Effector memory CD8-positive, alpha-beta T cell (primary cell): ENCODE data around the gene ARMH1.

Experiments
- ATAC-seq: fragments of 150-1000 bp; cut with Tn5 transposase; replicated peaks from 2 replicates; pipeline ENCODE4 v1.10.0; 2021; ENCODE audit warnings: mild to moderate bottlenecking, moderate library complexity
- DNase-seq, 3 experiments: peaks; one replicate each; pipeline ENCODE4 v3.0.0; 2021
- H3K27ac Mint-ChIP-seq, 2 donors: one replicate each; pipeline ENCODE4 v1.8.0; 2022; ENCODE audit warnings: mild to moderate bottlenecking in 2 of 2, mixed read lengths in 2 of 2, moderate library complexity in 2 of 2
- H3K27me3 Mint-ChIP-seq, 2 donors: one replicate each; pipeline ENCODE4 v1.8.0; 2022; ENCODE audit warnings: mixed read lengths in 2 of 2
- H3K36me3 Mint-ChIP-seq: one replicate; pipeline ENCODE4 v1.8.0; 2022; ENCODE audit warnings: mild to moderate bottlenecking, moderate library complexity, mixed read lengths; ENCODE audit not compliant: insufficient read depth
- H3K4me1 Mint-ChIP-seq, 2 donors: one replicate each; pipeline ENCODE4 v1.8.0; 2022; ENCODE audit warnings: low read depth in 2 of 2, mixed read lengths in 2 of 2
- H3K4me3 Mint-ChIP-seq, 2 donors: one replicate each; pipeline ENCODE4 v1.8.0; 2022; ENCODE audit warnings: mild to moderate bottlenecking in 2 of 2, mixed read lengths in 2 of 2, moderate library complexity in 2 of 2
- H3K9me3 Mint-ChIP-seq, 2 donors: one replicate each; pipeline ENCODE4 v1.8.0; 2022; ENCODE audit warnings: mixed read lengths in 2 of 2

ARMH1 gene

DNA sequence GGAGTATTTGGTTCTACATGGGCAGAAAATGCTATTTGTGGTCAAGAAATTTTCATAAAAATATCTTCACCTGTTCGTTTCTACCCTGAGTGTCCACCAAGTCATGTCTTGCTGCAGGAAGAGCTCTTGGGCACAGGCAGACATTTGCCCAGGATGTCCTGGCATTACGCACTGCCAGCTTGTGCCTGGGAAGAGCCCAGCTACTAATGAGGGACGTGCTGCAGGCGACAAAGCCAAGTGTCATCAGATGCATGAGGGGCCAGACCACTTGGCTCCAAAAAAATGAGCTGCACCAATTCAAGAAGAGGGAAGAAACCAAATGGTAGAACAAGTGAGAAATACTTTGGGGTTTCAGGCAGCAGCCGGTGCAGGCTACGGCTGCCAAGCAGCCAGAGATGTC lies 43.6 kb downstream of the ARMH1 start:
- H3K36me3 Mint-ChIP-seq = peaks cover 19% of the 10 kb centered on the region
- H3K9me3 Mint-ChIP-seq = no peaks in the 10 kb centered on the region
- ATAC-seq (no peak), DNase-seq (no peak)
- peak overlapping the region in 1 of 2 donors; percentile 17 for H3K4me3 Mint-ChIP-seq
- H3K27me3 Mint-ChIP-seq = no peaks in the 10 kb centered on the region
- H3K4me1 Mint-ChIP-seq = peaks cover 36 to 62% of the 10 kb centered on the region in 2 donors
- H3K27ac Mint-ChIP-seq = no peak overlapping the region

DNA sequence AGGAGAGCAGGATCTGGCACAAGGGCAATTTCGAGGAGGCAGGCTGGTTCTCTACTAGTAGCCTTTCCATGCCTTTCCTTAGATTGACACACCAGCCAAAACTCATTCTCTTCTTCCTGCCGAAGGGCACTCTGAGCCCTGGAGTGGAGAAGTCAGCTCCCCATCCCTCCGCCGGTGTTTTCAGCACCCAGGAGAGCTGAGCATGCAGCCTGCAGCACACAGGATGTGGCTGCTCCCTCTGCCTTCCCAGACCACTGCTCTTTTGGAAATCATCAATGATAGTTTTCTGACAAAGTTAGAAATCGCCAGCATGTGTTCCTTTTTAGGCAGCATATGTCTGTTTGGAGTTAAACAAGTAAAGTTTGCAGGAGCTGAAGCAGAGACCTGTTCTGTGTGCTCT lies 44.8 kb downstream of the ARMH1 start:
- H3K27ac Mint-ChIP-seq = peak overlapping the region in 1 of 2 donors; percentile 6
- no peaks in the 10 kb centered on the region for H3K27me3 Mint-ChIP-seq
- no peaks in the 10 kb centered on the region for H3K9me3 Mint-ChIP-seq
- H3K4me3 Mint-ChIP-seq = no peak overlapping the region
- ATAC-seq = no peak
- peaks cover 45 to 68% of the 10 kb centered on the region in 2 donors for H3K4me1 Mint-ChIP-seq
- peaks cover 26% of the 10 kb centered on the region for H3K36me3 Mint-ChIP-seq
- no peak for DNase-seq

DNA sequence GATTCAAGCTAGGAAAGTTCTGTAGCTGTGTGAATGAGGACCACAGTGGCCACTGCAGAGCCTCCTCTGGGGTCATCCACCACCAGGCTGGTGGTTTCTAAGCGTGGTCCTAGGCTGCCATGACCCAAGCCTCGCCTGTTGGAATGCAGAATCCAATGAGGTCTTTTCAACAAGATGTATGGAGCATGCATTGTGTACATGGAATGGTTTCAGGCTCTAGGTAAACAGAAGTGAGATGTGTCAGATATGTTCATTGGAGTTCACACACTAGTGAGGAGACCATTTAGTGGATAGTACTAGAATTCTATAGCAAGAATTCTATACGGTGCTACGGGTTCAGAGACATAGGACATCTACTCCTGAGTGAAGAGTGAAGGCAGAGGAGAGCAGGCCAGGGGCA lies 45.8 kb downstream of the ARMH1 start:
- Mint-ChIP-seq H3K9me3 (no peaks in the 10 kb centered on the region), H3K27ac (peak overlapping the region; percentile 98), H3K36me3 (peaks cover 29% of the 10 kb centered on the region), H3K4me1 (peaks cover 42 to 66% of the 10 kb centered on the region in 2 donors), H3K4me3 (peak overlapping the region; percentile 56 to 79), H3K27me3 (no peaks in the 10 kb centered on the region)
- no peak for ATAC-seq
- no peak for DNase-seq

DNA sequence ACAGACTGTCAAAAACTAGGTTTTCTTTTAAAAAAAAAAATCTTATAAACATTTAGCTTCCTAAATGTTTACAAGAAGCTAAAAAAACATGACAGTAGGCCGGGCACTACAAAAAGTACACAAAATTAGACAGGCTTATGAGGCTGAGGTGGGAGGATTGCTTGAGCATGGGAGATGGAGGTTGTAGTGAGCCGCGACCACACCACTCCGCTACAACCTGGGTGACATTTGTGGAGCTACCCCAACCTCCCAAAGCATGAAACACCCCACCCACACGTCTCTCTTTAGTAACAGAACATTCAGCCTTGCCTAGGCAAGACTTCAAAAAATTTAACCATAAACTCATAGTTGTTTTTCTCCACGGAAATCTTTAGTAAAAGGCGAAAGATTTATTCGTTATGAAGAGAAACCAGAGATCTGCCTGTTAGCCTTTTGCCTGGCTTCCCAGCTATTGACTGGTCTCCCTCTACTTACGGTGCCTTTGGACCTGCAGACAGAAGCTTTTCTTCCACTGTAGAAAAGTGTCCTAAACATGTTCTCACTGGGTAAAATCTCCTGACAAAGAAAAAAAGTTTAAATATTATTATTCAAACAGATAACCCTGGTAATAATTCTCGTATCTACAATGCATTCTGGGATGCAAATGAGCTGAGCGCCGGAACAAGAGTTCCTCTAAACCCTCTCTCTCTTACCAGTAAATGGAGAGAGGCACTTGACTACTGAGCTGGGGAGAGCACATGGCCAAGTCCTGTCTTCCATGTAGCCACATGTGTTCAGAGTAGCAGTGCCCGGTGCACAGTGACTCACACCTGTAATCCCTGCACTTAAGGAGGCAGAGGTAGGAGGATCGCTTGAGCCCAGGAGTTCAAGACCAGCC lies 47.2 kb downstream of the ARMH1 start:
- Mint-ChIP-seq H3K27ac (peak overlapping the region; percentile 98), H3K36me3 (peaks cover 29% of the 10 kb centered on the region), H3K4me1 (peaks cover 32 to 55% of the 10 kb centered on the region in 2 donors), H3K27me3 (no peaks in the 10 kb centered on the region), H3K4me3 (peak overlapping the region; percentile 65 to 79), H3K9me3 (no peaks in the 10 kb centered on the region)
- ATAC-seq = peak; percentile 90
- DNase-seq = peak; percentile 56 to 63 (median 61)

DNA sequence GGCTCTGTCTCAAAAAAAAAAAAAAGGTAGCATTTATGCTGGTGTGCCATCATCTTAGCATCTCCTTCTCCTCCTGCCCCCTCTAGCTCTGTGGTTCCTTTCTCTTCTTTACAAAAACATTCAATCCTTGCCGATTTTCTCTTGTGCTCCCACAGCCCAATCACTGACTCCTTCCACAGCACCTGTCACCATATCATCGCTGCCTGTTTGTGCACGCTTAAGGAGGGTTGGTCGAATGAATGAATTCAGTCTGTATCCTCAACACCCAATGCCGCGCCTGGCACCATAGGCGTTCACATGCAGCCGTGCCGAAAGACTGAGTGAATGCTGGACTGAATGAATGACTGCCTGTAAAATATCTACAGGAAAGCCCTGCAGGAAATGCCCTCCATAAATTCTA lies 48.5 kb downstream of the ARMH1 start:
- Mint-ChIP-seq H3K4me1 (peaks cover 28 to 48% of the 10 kb centered on the region in 2 donors), H3K27me3 (no peaks in the 10 kb centered on the region), H3K4me3 (peak overlapping the region; percentile 46 to 77), H3K9me3 (no peaks in the 10 kb centered on the region), H3K27ac (peak overlapping the region; percentile 77 to 89), H3K36me3 (peaks cover 29% of the 10 kb centered on the region)
- DNase-seq = no peak
- no peak for ATAC-seq

DNA sequence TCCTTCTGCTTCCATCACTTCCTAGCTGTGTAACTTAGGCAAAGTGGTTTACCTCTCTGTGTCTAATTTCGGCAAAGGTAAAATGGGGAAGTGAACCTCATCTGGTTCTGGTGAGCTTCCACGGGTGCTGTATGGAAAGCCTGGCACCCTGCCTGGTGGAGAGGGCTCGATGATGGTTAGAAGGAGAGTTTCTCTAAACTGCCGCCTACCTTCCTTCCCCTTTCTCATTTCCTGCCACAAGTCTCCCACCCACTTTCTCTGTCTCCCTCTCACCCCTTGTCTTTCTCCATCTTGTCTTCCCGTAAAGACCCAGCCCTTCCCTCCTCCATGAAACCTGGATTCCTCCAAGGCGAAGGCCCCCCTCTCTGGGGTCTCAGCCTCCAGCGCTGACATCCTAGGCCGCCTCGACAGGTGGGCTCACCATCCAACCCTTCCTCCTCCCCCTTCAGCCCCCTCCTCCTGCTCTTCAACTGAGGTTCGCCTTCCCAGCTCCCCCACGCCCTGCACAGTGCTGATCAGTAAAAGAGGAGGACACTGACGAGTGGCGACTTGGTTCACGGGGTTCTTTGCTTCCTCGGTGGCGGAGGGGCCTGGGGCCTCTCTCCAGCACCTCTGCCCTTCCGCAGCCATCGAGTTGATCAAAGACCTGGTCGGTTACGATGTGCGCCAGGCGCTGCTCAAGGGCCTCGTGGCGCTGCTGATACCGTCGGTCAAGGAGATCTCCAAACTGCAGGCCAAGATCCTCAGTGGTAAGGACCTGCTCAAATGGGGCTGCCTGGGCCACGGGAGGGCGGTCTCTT lies 49.2 kb downstream of the ARMH1 start:
- ATAC-seq (no peak), DNase-seq (no peak)
- Mint-ChIP-seq H3K4me1 (peaks cover 27 to 46% of the 10 kb centered on the region in 2 donors), H3K36me3 (peaks cover 28% of the 10 kb centered on the region), H3K9me3 (no peaks in the 10 kb centered on the region), H3K27ac (peak overlapping the region; percentile 77 to 89), H3K4me3 (peak overlapping the region; percentile 46 to 77), H3K27me3 (no peaks in the 10 kb centered on the region)

DNA sequence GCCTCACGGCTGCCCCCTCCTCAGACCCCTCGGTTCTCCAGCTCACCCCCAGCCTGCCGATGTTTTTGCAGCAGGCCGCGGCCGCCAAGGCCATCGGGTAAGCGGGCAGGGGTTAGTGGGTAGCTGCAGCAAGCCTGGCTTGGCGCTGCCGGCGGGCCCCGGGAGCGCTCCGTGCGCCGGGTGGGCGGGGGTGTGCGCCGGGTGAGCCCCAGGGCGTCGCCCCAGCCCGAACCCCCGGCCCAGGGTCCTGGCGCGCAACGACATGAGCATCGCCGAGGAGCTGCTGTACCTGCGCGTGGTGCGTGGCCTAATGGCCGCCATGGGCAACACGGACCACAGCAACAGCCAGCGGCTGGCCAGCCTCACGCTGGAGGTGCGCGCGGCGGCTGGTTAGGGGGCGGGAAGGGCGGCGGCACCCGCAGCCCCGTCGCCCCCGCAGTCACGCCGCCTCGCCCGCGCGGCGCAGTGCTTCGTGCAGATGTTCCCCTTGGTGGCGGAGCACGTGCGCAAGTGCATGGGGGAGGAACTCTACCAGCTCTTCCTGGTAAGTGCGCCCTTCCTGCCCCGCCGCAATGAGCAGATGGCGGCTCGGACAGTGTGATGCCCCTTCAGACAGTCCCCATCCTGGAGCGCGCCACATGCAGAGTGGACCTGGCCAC lies 49.9 kb downstream of the ARMH1 start:
- peak overlapping the region; percentile 77 to 82 for H3K27ac Mint-ChIP-seq
- peaks cover 29 to 46% of the 10 kb centered on the region in 2 donors for H3K4me1 Mint-ChIP-seq

DNA sequence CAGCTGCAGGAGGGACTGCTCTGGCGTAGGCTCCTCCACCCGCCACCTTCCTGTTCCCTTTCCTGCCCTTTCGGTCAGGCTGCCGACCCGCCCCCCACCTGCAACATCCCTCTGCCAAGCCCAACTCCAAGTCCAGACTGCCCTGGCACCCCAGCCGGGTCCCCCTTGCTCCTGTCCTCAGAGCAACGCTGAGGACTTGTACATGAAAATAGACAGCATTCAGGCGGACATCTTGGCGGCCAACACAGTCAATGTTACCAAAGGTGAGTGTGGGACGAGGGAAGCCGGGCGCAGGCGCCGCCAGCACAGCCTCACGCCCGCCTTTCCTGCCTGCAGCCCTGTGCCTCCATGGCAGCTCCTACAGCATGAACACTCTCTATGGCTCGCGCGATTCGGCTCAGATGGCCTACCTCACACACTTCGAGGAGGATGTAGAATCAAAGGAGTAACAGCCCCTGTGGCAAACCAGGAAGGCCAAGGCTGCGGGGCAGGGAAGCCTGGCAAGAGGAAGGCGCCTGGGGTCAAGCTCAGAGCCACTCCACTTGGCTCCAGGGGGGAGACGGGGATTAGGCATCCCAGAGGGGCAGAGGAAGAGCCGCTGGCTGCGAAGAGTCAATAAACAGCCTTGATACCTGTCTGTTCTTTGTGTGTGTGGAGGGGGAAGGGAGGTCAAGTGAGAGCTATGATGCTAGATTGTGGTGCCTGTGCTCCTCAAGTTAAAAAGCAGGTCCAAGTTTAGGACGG lies 50.6 kb downstream of the ARMH1 start:
- DNase-seq (no peak), ATAC-seq (no peak)
- Mint-ChIP-seq H3K36me3 (peaks cover 34% of the 10 kb centered on the region), H3K4me1 (peaks cover 29 to 42% of the 10 kb centered on the region in 2 donors), H3K4me3 (peak overlapping the region; percentile 47 to 60), H3K27ac (peak overlapping the region in 1 of 2 donors; percentile 82), H3K27me3 (no peaks in the 10 kb centered on the region), H3K9me3 (no peaks in the 10 kb centered on the region)

More for the DNA sequence above, 49.9 kb downstream of the ARMH1 start:
- H3K27me3 Mint-ChIP-seq = no peaks in the 10 kb centered on the region
- ATAC-seq (no peak), DNase-seq (no peak)
- peaks cover 31% of the 10 kb centered on the region for H3K36me3 Mint-ChIP-seq
- H3K9me3 Mint-ChIP-seq = no peaks in the 10 kb centered on the region
- H3K4me3 Mint-ChIP-seq = peak overlapping the region; percentile 47 to 77

DNA sequence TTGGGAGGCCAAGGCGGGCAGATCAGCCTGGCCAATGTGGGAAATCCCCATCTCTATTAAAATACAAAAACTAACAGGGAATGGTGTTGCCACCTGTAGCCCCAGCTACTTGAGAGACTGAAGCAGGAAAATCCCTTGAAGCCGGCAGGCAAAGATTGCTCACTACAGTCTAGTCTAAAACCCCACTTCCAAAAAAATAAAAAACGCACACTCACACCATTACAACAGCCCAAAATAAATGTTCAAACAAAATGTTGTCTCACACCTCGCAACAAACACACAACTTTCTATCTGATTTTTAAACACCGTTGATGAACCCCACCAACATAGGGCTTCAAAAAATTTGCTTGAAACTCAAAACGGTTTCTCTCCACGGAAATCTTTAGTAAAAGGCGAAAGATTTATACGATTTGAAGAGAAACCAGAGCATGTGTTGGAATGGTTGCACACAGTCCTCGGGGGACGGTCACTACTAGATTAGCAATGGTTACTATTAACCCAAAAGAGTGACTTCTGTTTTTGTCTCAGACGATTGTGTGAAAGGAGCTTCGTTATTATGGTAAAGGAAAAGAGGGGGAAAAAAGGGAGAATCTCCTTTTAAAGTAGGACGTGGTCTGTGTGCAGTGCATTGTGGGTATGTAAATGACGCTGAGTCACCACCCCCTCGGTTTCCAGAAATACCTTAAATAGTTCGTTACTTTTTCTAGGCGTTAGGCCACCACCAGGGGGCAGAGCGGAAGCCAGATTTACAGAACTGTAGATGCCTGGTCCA lies 56.4 kb downstream of the ARMH1 start, which contains the start of gene RNU5D-1:
Gene RNU5D-1 (minus strand): TSS at position 430 of the 772 bp plus-strand sequence.
- Mint-ChIP-seq H3K27ac (peak within 1 kb of the TSS; percentile 93 to 100), H3K4me3 (peak within 1 kb of the TSS; percentile 28 to 74), H3K27me3 (no peaks in the 10 kb centered on the region), H3K4me1 (peaks cover 4 to 15% of the 10 kb centered on the region in 2 donors), H3K36me3 (peaks cover 23% of the 10 kb centered on the region), H3K9me3 (no peaks in the 10 kb centered on the region)
- ATAC-seq (peak; percentile 76), DNase-seq (peak; percentile 91 to 92 (median 92))

DNA sequence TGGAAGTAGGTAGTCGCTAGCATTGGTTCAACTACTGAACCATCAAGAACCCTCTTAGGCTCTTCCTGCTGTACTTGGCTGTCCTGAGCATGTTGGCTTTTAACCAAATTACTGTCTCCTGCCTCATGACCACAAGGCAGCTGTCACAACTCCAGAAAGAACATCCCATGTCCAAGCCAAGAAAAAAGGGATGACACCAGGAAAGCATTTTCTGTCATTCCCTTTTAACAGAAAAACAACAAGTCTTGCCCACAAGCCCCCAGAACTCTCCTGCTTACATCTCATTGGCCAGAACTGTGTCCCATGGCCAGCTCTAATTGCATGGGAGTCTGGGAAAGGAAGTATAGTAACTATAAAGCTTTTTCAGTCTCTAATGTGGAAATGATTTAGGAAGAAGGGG lies 58.9 kb downstream of the ARMH1 start:
- H3K4me3 Mint-ChIP-seq = no peak overlapping the region
- no peaks in the 10 kb centered on the region for H3K27me3 Mint-ChIP-seq
- H3K27ac Mint-ChIP-seq = no peak overlapping the region
- DNase-seq (no peak), ATAC-seq (no peak)
- H3K4me1 Mint-ChIP-seq = peaks cover 4 to 11% of the 10 kb centered on the region in 2 donors
- H3K36me3 Mint-ChIP-seq = peaks cover 23% of the 10 kb centered on the region
- no peaks in the 10 kb centered on the region for H3K9me3 Mint-ChIP-seq

DNA sequence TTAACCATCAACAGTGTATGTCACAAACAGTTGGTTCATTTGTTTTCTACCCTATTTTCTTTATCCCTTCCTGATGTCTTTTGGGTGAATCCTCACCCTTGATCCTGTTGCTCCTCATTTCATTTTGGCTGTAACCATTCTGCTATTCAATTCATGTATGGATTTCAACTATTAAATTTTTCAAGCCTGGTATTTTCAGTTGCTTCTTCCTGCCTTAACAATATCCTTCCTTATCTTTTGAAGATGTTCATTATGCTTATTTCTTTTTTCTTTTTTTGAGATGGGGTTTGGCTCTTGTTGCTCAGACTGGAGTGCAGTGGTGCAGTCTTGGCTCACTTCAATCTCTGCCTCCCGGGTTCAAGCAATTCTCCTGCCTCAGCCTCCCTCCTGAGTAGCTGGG lies 59.3 kb downstream of the ARMH1 start:
- no peak overlapping the region for H3K4me3 Mint-ChIP-seq
- H3K9me3 Mint-ChIP-seq = no peaks in the 10 kb centered on the region
- no peak overlapping the region for H3K27ac Mint-ChIP-seq
- H3K27me3 Mint-ChIP-seq = no peaks in the 10 kb centered on the region
- DNase-seq (no peak), ATAC-seq (no peak)
- H3K36me3 Mint-ChIP-seq = peaks cover 20% of the 10 kb centered on the region
- H3K4me1 Mint-ChIP-seq = peaks cover 4 to 11% of the 10 kb centered on the region in 2 donors

DNA sequence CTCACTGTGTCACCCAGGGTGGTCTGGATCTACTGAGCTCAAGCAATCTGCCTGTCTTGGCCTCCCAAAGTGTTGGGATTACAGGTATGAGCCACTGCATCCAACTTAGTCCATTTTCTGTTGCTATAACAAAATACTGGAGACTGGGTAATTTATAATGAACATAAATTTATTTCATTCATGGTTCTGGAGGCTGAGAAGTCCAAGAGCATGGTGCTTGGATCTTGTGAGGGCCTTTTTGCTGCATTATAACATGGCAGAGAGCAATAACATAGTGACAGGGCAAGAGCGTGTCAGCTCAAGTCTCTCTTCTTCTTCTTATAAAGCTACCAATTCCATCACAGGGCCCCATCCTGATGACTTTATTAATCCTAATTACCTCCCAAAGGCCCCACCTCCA lies 61.5 kb downstream of the ARMH1 start:
- H3K27ac Mint-ChIP-seq = no peak overlapping the region
- ATAC-seq (no peak), DNase-seq (no peak)
- no peaks in the 10 kb centered on the region for H3K9me3 Mint-ChIP-seq
- H3K4me1 Mint-ChIP-seq = peaks cover 6 to 20% of the 10 kb centered on the region in 2 donors
- peaks cover 12% of the 10 kb centered on the region for H3K36me3 Mint-ChIP-seq
- H3K4me3 Mint-ChIP-seq = no peak overlapping the region
- H3K27me3 Mint-ChIP-seq = no peaks in the 10 kb centered on the region
